ENCODE measurements around the gene C13orf42. TPM values are rescaled to one million over a fixed set of nuclear protein-coding genes. Genes with fewer than 3 reads are reported as not detected.

The C13orf42 gene
- total and polyA plus RNA-seq, 10 of the 15 experiments (the other 5 are each of a cell fraction or from before 2014, with no cell fraction given), result not detected

DNA sequence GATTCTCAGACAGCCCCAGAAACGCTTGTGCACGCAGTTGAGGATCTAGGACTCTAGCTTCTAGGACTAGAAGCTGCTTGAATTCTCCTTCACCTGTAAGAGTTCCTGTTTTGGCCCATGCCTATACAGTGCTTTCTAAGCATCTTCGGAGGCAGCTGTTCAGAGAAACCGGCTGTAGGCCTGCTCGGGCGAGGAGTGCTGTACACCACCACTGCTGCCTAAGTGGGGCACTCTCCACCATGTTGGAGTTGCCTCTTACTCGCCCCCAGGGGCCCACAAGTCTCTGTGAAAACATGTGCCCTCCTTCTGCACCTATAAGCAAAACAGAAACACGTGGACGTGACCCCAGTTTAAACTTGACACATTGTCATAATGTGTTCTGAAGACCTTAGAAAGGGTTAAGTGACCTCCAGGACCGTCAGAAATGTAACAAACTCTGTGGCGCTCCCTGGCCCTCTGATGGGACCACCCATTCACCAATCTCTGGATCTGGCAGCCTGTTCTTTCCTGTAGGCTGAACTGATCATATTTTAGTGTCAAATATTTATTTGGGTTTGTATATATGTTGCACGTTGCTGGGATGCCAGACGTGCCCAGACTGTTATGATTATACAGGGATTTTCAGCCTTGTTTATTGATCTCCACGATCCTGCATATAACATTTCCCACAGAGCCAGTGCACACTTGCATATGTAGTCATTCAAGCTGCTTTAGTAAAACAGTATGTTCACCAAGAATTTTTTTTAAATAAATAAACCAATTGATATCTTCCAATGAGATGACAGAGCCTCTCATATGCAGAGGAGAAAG lies 60.8 kb downstream of the C13orf42 start:
- Histone ChIP-seq H3K79me2 (ENCODE audit: control insufficient read depth, insufficient read depth, low read length) (no peaks in the 10 kb centered on the region), H4K20me1 (ENCODE audit: control insufficient read depth, insufficient read depth) (no peaks in the 10 kb centered on the region), H3K27ac (ENCODE audit: control insufficient read depth, insufficient read depth) (no peak overlapping the region), H3K9ac (ENCODE audit: control insufficient read depth, insufficient read depth, low read length) (no peak overlapping the region), H3K4me3 (no peak overlapping the region), H3K4me1 (ENCODE audit: control insufficient read depth, insufficient read depth, low read length) (no peaks in the 10 kb centered on the region), H2AFZ (ENCODE audit: control insufficient read depth, low read depth, low read length) (no peak overlapping the region), H3K27me3 (replicated peaks in 1 of 2; ENCODE audit: control insufficient read depth in 2 of 2, insufficient read depth in 2 of 2, low read length in 1 of 2) (no peaks in the 10 kb centered on the region; a peak in 1 of 4 replicates), H3K9me3 (replicated peaks; ENCODE audit: control insufficient read depth, insufficient read depth, low read length) (no peaks in the 10 kb centered on the region), H3K36me3 (ENCODE audit: control insufficient read depth in 2 of 2, insufficient read depth in 2 of 2, low read length in 1 of 2) (no peaks in the 10 kb centered on the region), H3K4me2 (ENCODE audit: control insufficient read depth, insufficient read depth) (no peak overlapping the region)
- no TSS peak for BruUV-seq (replicated peaks)
- SMC1A ChIA-PET (ENCODE audit: uncharacterized antibody, unreplicated experiment), result interaction anchor here (0.6 kb wide), 1 partner anchor 122 kb away, joined by 3 read pairs; no protein-coding TSS in a partner anchor
- POLR2A ChIA-PET, result interaction anchor here (0.5 kb wide), 1 partner anchor 1304 kb away, joined by 4 read pairs; no protein-coding TSS in a partner anchor
- WGBS (ENCODE audit: insufficient coverage, insufficient replicate concordance, low lambda C conversion rate, missing lambda C conversion rate), result 29% methylated on average over 14 of the region's 14 CpGs
- CTCF ChIA-PET, result no interaction called here
- DNase-seq (ENCODE audit: low read depth, low spot score) (no peak), FAIRE-seq (no peak), ATAC-seq (no peak)
- intact Hi-C loops (cut with micrococcal nuclease; ENCODE audit: unreplicated experiment), result no loop called here
- RAD21 ChIA-PET (ENCODE audit: unreplicated experiment), result no interaction called here
- in situ Hi-C loops (cut with MboI), result loop anchor here (25.0 kb wide), 1 partner anchor 1388 kb away; no protein-coding TSS in a partner anchor
- TF ChIP-seq IRF4 (IDR thresholded peaks at IDR 0.05; ENCODE audit: low read depth, low read length) (no peak), STAT3 (IDR thresholded peaks at IDR 0.05; ENCODE audit: low read depth, low read length) (no peak), ZNF687 (IDR thresholded peaks at IDR 0.05) (no peak), HDGF (IDR thresholded peaks at IDR 0.05) (no peak), ESRRA (IDR thresholded peaks at IDR 0.05; ENCODE audit: low read length) (no peak), MTA2 (IDR thresholded peaks at IDR 0.05; ENCODE audit: low read depth) (no peak), ETV6 (conservative IDR thresholded peaks at IDR 0.05 in 1 of 2, IDR thresholded peaks at IDR 0.05 in 1 of 2; ENCODE audit: borderline replicate concordance in 1 of 2, low read depth in 1 of 2) (no peak), SP1 (IDR thresholded peaks at IDR 0.05; ENCODE audit: low read depth, low read length) (no peak), BMI1 (IDR thresholded peaks at IDR 0.05; ENCODE audit: borderline replicate concordance) (no peak), SREBF1 (IDR thresholded peaks at IDR 0.05; ENCODE audit: low read length) (no peak), PAX8 (IDR thresholded peaks at IDR 0.05) (no peak), MAX (IDR thresholded peaks at IDR 0.05; ENCODE audit: low read depth, low read length) (no peak), TCF12 (IDR thresholded peaks at IDR 0.05; ENCODE audit: low read depth, low read length) (no peak), SMARCA5 (IDR thresholded peaks at IDR 0.05) (no peak)

All from GM12878 (cell line).